Measurements from ENCODE around the gene PTPRZ1. TPM values are rescaled to one million over a fixed set of nuclear protein-coding genes. Genes with fewer than 3 reads are reported as not detected.
A peak's percentile ranks its signal among the peaks of the same experiment; 100 is the strongest.

Gene PTPRZ1
- polyA plus RNA-seq, 2 of the 4 experiments (the other 2 are of a cell fraction) = not detected

GRCh38 chr7:122082160-122082559, 209.2 kb downstream of the PTPRZ1 start:
- TF ChIP-seq CTCF (IDR thresholded peaks at IDR 0.05) (no peak), TFCP2L1 (CRISPR knock-in tag; IDR thresholded peaks at IDR 0.05) (no peak), RARB (CRISPR knock-in tag; IDR thresholded peaks at IDR 0.05) (no peak), RAD21 (conservative IDR thresholded peaks at IDR 0.05 in 1 of 2, IDR thresholded peaks at IDR 0.05 in 1 of 2) (no peak), CBX8 (IDR thresholded peaks at IDR 0.05) (no peak), E2F6 (IDR thresholded peaks at IDR 0.05; ENCODE audit: borderline replicate concordance, low read depth) (no peak), FOSB (CRISPR knock-in tag; IDR thresholded peaks at IDR 0.05) (no peak), ZSCAN20 (CRISPR knock-in tag; IDR thresholded peaks at IDR 0.05) (no peak), MAZ (IDR thresholded peaks at IDR 0.05; ENCODE audit: borderline replicate concordance, low read depth, low read length) (no peak), MYC (IDR thresholded peaks at IDR 0.05; ENCODE audit: borderline replicate concordance, low read length) (no peak), BHLHE40 (IDR thresholded peaks at IDR 0.05; ENCODE audit: low read depth, low read length) (no peak)
- ATAC-seq (no peak), FAIRE-seq (no peak), DNase-seq (ENCODE audit: low read depth in 1 of 2, low spot score in 1 of 2) (no peak)
- H3K4me1 ChIP-seq = no peaks in the 10 kb centered on the region
- H3K4me3 ChIP-seq = no peak overlapping the region
- POLR2A ChIA-PET = no interaction called here
- no peaks in the 10 kb centered on the region for H3K9me3 ChIP-seq
- no peak overlapping the region for H3K4me2 ChIP-seq
- H3K27ac ChIP-seq = no peak overlapping the region
- CTCF ChIA-PET = interaction anchor here (1.6 kb wide), 1 partner anchor 11 kb away, joined by 6 read pairs; no protein-coding TSS in a partner anchor

- no peak overlapping the region for H3K4me2 ChIP-seq
- DNase-seq (ENCODE audit: low read depth in 1 of 2, low spot score in 1 of 2) = no peak
- H3K4me3 ChIP-seq = no peak overlapping the region
- TF ChIP-seq POLR2A (IDR thresholded peaks at IDR 0.05; ENCODE audit: low read length) = no peak
- 2% methylated on average over 2 of the region's 2 CpGs for WGBS (ENCODE audit: missing lambda C conversion rate)
- ATAC-seq = no peak
- H3K27ac ChIP-seq = no peak overlapping the region
- CTCF ChIA-PET = no interaction called here
- H3K9me3 ChIP-seq = no peaks in the 10 kb centered on the region
- H3K4me1 ChIP-seq = no peaks in the 10 kb centered on the region
- no peak for FAIRE-seq
- POLR2A ChIA-PET = no interaction called here
These were observed 209.7 kb downstream of the PTPRZ1 start for GRCh38 chr7:122082670-122083069.

GRCh38 chr7:122092964-122093797, 220.2 kb downstream of the PTPRZ1 start:
- TF ChIP-seq RAD21 (conservative IDR thresholded peaks at IDR 0.05 in 1 of 2, IDR thresholded peaks at IDR 0.05 in 1 of 2) (peak in 1 of 2 experiments; percentile 63; a peak in 3 of 5 replicates), JUN (IDR thresholded peaks at IDR 0.05) (no peak), CTCF (IDR thresholded peaks at IDR 0.05) (peak; percentile 62), EP300 (IDR thresholded peaks at IDR 0.05) (no peak), SMC3 (IDR thresholded peaks at IDR 0.05) (peak; percentile 45)
- no peak overlapping the region for H3K4me3 ChIP-seq
- no peak overlapping the region for H3K27ac ChIP-seq
- ATAC-seq = peak; percentile 39 to 73; a peak in 4 of 6 replicates
- no peaks in the 10 kb centered on the region for H3K4me1 ChIP-seq
- no peak overlapping the region for H3K4me2 ChIP-seq
- no peaks in the 10 kb centered on the region for H3K9me3 ChIP-seq
- POLR2A ChIA-PET = no interaction called here
- CTCF ChIA-PET = interaction anchor here (0.9 to 1.6 kb wide), 12 partner anchors 9 to 437 kb away, joined by 3 to 6 read pairs (median 3); partner anchors contain the start of gene AASS
- whole genome bisulfite sequencing (ENCODE audit: missing lambda C conversion rate) = 46% methylated on average over 6 of the region's 6 CpGs
- DNase-seq (ENCODE audit: low read depth in 1 of 2, low spot score in 1 of 2) = peak; percentile 4 to 71
- FAIRE-seq = peak; percentile 83
